ENCODE measurements around the gene C4BPB.

The C4BPB gene

GRCh38 chr1:207081806-207082205, 6.9 kb upstream of the C4BPB start:
- Histone ChIP-seq H3K4me3 (replicated peaks; ENCODE audit: low read depth, low read length) (no peak overlapping the region), H3K36me3 (ENCODE audit: control insufficient read depth, insufficient read depth, low read length) (no peaks in the 10 kb centered on the region), H3K27me3 (replicated peaks; ENCODE audit: control insufficient read depth, insufficient read depth, low read length) (no peaks in the 10 kb centered on the region)
- no peak for TF ChIP-seq CTCF (IDR thresholded peaks at IDR 0.05; ENCODE audit: insufficient read depth, low read length, poor library complexity, severe bottlenecking)
- DNase-seq (ENCODE audit: extremely low read depth, insufficient read length), result no peak

- H3K36me3 ChIP-seq (ENCODE audit: control insufficient read depth, insufficient read depth, low read length), result no peaks in the 10 kb centered on the region
- DNase-seq (ENCODE audit: extremely low read depth, insufficient read length), result no peak
- TF ChIP-seq CTCF (IDR thresholded peaks at IDR 0.05; ENCODE audit: insufficient read depth, low read length, poor library complexity, severe bottlenecking), result no peak
- H3K4me3 ChIP-seq (replicated peaks; ENCODE audit: low read depth, low read length), result no peak overlapping the region
- H3K27me3 ChIP-seq (replicated peaks; ENCODE audit: control insufficient read depth, insufficient read depth, low read length), result no peaks in the 10 kb centered on the region
These were observed 4.4 kb upstream of the C4BPB start for GRCh38 chr1:207084232-207084631.

GRCh38 chr1:207084701-207085180, 3.9 kb upstream of the C4BPB start:
- Histone ChIP-seq H3K4me3 (replicated peaks; ENCODE audit: low read depth, low read length) (no peak overlapping the region), H3K36me3 (ENCODE audit: control insufficient read depth, insufficient read depth, low read length) (no peaks in the 10 kb centered on the region), H3K27me3 (replicated peaks; ENCODE audit: control insufficient read depth, insufficient read depth, low read length) (no peaks in the 10 kb centered on the region)
- DNase-seq (ENCODE audit: extremely low read depth, insufficient read length), result no peak
- TF ChIP-seq CTCF (IDR thresholded peaks at IDR 0.05; ENCODE audit: insufficient read depth, low read length, poor library complexity, severe bottlenecking), result peak; percentile 58

- Histone ChIP-seq H3K36me3 (ENCODE audit: control insufficient read depth, insufficient read depth, low read length) (no peaks in the 10 kb centered on the region), H3K4me3 (replicated peaks; ENCODE audit: low read depth, low read length) (no peak overlapping the region), H3K27me3 (replicated peaks; ENCODE audit: control insufficient read depth, insufficient read depth, low read length) (no peaks in the 10 kb centered on the region)
- no peak for TF ChIP-seq CTCF (IDR thresholded peaks at IDR 0.05; ENCODE audit: insufficient read depth, low read length, poor library complexity, severe bottlenecking)
- DNase-seq (ENCODE audit: extremely low read depth, insufficient read length), result no peak
These were observed 2.8 kb upstream of the C4BPB start for GRCh38 chr1:207085887-207086286.

- no peak for TF ChIP-seq CTCF (IDR thresholded peaks at IDR 0.05; ENCODE audit: insufficient read depth, low read length, poor library complexity, severe bottlenecking)
- H3K4me3 ChIP-seq (replicated peaks; ENCODE audit: low read depth, low read length), result no peak overlapping the region
- H3K36me3 ChIP-seq (ENCODE audit: control insufficient read depth, insufficient read depth, low read length), result no peaks in the 10 kb centered on the region
- no peak for DNase-seq (ENCODE audit: extremely low read depth, insufficient read length)
- H3K27me3 ChIP-seq (replicated peaks; ENCODE audit: control insufficient read depth, insufficient read depth, low read length), result no peaks in the 10 kb centered on the region
These were observed 499 bp upstream of the C4BPB start for GRCh38 chr1:207088161-207088560.

Data from GM06990 (cell line).